Measurements from ENCODE around the gene NPAS3.

DNA sequence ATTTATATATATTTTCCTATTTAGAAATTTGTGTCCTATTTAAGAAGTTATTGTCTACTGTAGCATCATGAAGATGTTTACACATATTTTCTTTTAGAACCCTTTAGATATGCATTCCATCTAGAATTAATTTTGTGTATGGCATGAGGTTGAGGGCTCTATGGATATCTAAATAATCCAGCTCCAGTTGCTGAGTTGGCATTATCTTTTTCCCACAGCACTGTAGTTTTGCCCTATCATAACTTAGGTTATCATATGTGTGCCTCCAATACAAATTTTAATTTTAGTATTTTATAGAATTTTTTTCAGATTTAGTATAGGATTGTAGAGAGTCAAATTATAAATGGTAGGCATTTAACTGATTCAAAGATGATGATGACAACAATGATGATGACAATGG, 159.3 kb downstream of the NPAS3 start:
- TF ChIP-seq EZH2phosphoT487 (IDR thresholded peaks at IDR 0.05; ENCODE audit: borderline replicate concordance, low read depth, low read length), result no peak
- TF ChIP-seq, protein P1, sequence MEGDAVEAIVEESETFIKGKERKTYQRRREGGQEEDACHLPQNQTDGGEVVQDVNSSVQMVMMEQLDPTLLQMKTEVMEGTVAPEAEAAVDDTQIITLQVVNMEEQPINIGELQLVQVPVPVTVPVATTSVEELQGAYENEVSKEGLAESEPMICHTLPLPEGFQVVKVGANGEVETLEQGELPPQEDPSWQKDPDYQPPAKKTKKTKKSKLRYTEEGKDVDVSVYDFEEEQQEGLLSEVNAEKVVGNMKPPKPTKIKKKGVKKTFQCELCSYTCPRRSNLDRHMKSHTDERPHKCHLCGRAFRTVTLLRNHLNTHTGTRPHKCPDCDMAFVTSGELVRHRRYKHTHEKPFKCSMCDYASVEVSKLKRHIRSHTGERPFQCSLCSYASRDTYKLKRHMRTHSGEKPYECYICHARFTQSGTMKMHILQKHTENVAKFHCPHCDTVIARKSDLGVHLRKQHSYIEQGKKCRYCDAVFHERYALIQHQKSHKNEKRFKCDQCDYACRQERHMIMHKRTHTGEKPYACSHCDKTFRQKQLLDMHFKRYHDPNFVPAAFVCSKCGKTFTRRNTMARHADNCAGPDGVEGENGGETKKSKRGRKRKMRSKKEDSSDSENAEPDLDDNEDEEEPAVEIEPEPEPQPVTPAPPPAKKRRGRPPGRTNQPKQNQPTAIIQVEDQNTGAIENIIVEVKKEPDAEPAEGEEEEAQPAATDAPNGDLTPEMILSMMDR (conservative IDR thresholded peaks at IDR 0.05; ENCODE audit: low read length), result no peak
